Measurements from ENCODE around the gene TMEM88. TPM values are rescaled to one million over a fixed set of nuclear protein-coding genes. Genes with fewer than 3 reads are reported as not detected.
A peak's percentile ranks its signal among the peaks of the same experiment; 100 is the strongest.

TMEM88 gene
- total and polyA plus RNA-seq, 2 of the 13 experiments (the other 11 are each of a cell fraction or from before 2014, with no cell fraction given): 0.31 to 0.66 TPM

- peak; percentile 76 for TF ChIP-seq IKZF4 (CRISPR knock-in tag; IDR thresholded peaks at IDR 0.05; ENCODE audit: borderline replicate concordance, low read depth, not compliant biosample characterization)
- peak; percentile 66 for TF ChIP-seq GFI1 (CRISPR knock-in tag; IDR thresholded peaks at IDR 0.05; ENCODE audit: borderline replicate concordance)
- peak; percentile 18; the same call in 1 of the 2 replicates for TF ChIP-seq MEIS2 (CRISPR knock-in tag; IDR thresholded peaks at IDR 0.05)
- 0 out of 2 replicates have a peak, but pooled peaks have one; percentile 34 for TF ChIP-seq GMEB1 (CRISPR knock-in tag; IDR thresholded peaks at IDR 0.05; ENCODE audit: borderline replicate concordance)
- no peak for TF ChIP-seq SPEN (CRISPR knock-in tag; IDR thresholded peaks at IDR 0.05; ENCODE audit: low read depth)
- no peak for TF ChIP-seq HMGXB3 (CRISPR knock-in tag; IDR thresholded peaks at IDR 0.05; ENCODE audit: borderline replicate concordance)
- no peak for TF ChIP-seq ZNF512 (CRISPR knock-in tag; IDR thresholded peaks at IDR 0.05)
- TF ChIP-seq, protein P1, sequence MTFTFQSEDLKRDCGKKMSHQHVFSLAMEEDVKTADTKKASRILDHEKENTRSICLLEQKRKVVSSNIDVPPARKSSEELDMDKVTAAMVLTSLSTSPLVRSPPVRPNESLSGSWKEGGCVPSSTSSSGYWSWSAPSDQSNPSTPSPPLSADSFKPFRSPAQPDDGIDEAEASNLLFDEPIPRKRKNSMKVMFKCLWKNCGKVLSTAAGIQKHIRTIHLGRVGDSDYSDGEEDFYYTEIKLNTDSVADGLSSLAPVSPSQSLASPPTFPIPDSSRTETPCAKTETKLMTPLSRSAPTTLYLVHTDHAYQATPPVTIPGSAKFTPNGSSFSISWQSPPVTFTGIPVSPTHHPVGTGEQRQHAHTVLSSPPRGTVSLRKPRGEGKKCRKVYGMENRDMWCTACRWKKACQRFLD (CRISPR knock-in tag; IDR thresholded peaks at IDR 0.05; ENCODE audit: borderline replicate concordance): no peak
- TF ChIP-seq HIVEP1 (CRISPR knock-in tag; IDR thresholded peaks at IDR 0.05): peak; percentile 99
- TF ChIP-seq ZNF605 (CRISPR knock-in tag; IDR thresholded peaks at IDR 0.05): no peak
- 0 out of 2 replicates have a peak, but pooled peaks have one; percentile 24 for TF ChIP-seq SKIL (CRISPR knock-in tag; IDR thresholded peaks at IDR 0.05; ENCODE audit: borderline replicate concordance)
- no peak for TF ChIP-seq ZNF674 (CRISPR knock-in tag; IDR thresholded peaks at IDR 0.05; ENCODE audit: low read depth)
- peak; percentile 2; the same call in 1 of the 2 replicates for TF ChIP-seq KDM5B (CRISPR knock-in tag; IDR thresholded peaks at IDR 0.05; ENCODE audit: borderline replicate concordance)
- 0 out of 2 replicates have a peak, but pooled peaks have one; percentile 57 for TF ChIP-seq CREB1 (IDR thresholded peaks at IDR 0.05)
- peak; percentile 91 for TF ChIP-seq CREB1 (CRISPR knock-in tag; IDR thresholded peaks at IDR 0.05)
- no peak for TF ChIP-seq TMF1 (CRISPR knock-in tag; IDR thresholded peaks at IDR 0.05; ENCODE audit: low read depth)
- TF ChIP-seq MYC (CRISPR knock-in tag; IDR thresholded peaks at IDR 0.05; ENCODE audit: borderline replicate concordance): peak; percentile 77
Observed at GRCh38 chr17:7843536-7844291, 11.2 kb upstream of the TMEM88 start (continued).

All from HepG2 (cell line).